HepG2 (cell line): Measurements from ENCODE around the gene SDC4. TPM values are rescaled to one million over a fixed set of nuclear protein-coding genes. Genes with fewer than 3 reads are reported as not detected.

ENCODE experiments used
- CREB1 ChIP-seq, 2 experiments: fragments of 450-650 bp in 1 of 2; IDR thresholded peaks; 2 replicates each; pipeline ENCODE4 v1.6.1; 2016 to 2017; ENCODE audit warnings: control low read depth in 1 of 2, mild to moderate bottlenecking in 1 of 2, missing compliant biosample characterization in 1 of 2, missing genetic modification characterization in 1 of 2
- ERF ChIP-seq: IDR thresholded peaks from 2 replicates; pipeline ENCODE4 v1.6.1; 2018; ENCODE audit warnings: missing biosample characterization, missing genetic modification reagents
- HOXA3 ChIP-seq: sonication (generic); formaldehyde crosslinking; IDR thresholded peaks from 2 replicates; pipeline ENCODE4 v1.5.0; 2020; ENCODE audit warnings: missing genetic modification reagents
- KDM4B ChIP-seq: sonication (generic); formaldehyde crosslinking; IDR thresholded peaks from 2 replicates; pipeline ENCODE4 v1.4.0; 2020; ENCODE audit warnings: missing genetic modification reagents
- NFKB2 ChIP-seq: sonication (generic); formaldehyde crosslinking; IDR thresholded peaks from 2 replicates; pipeline ENCODE4 v1.4.0; 2020; ENCODE audit warnings: missing genetic modification reagents, borderline replicate concordance
- POLR2G ChIP-seq: fragments of 200-400 bp; formaldehyde crosslinking; IDR thresholded peaks from 2 replicates; pipeline ENCODE4 v1.6.1; 2018; ENCODE audit warnings: mild to moderate bottlenecking, low read depth, low read length, moderate library complexity
- PRDM15 ChIP-seq: sonication (generic); formaldehyde crosslinking; IDR thresholded peaks from 2 replicates; pipeline ENCODE4 v1.4.0; 2020; ENCODE audit warnings: missing genetic modification reagents
- RFXANK ChIP-seq: IDR thresholded peaks from 2 replicates; pipeline ENCODE4 v1.6.1; 2016
- STAG1 ChIP-seq: sonication (generic); formaldehyde crosslinking; IDR thresholded peaks from 2 replicates; pipeline ENCODE4 v1.4.0; 2020; ENCODE audit warnings: missing genetic modification reagents
- TCF7L2 ChIP-seq: IDR thresholded peaks from 2 replicates; pipeline ENCODE4 v1.6.1; 2011; ENCODE audit warnings: mild to moderate bottlenecking, low read depth, low read length, moderate library complexity
- THYN1 ChIP-seq: sonication (generic); formaldehyde crosslinking; IDR thresholded peaks from 2 replicates; pipeline ENCODE4 v1.8.1; 2023; ENCODE audit warnings: low read depth, mild to moderate bottlenecking, moderate library complexity, missing genetic modification reagents, borderline replicate concordance
- ZNF362 ChIP-seq: sonication (generic); formaldehyde crosslinking; IDR thresholded peaks from 2 replicates; pipeline ENCODE4 v1.4.0; 2020; ENCODE audit warnings: missing genetic modification reagents, mild to moderate bottlenecking, borderline replicate concordance
- ZNF556 ChIP-seq: sonication (generic); formaldehyde crosslinking; IDR thresholded peaks from 2 replicates; pipeline ENCODE4 v1.4.0; 2020; ENCODE audit warnings: mild to moderate bottlenecking, missing genetic modification reagents, borderline replicate concordance
- ZNF687 ChIP-seq: sonication (generic); formaldehyde crosslinking; IDR thresholded peaks from 2 replicates; pipeline ENCODE4 v1.5.1; 2020; ENCODE audit warnings: mild to moderate bottlenecking, missing genetic modification reagents, moderate library complexity
- ZNF704 ChIP-seq: sonication (generic); formaldehyde crosslinking; IDR thresholded peaks from 2 replicates; pipeline ENCODE4 v1.8.1; 2023; ENCODE audit warnings: mild to moderate bottlenecking, inconsistent platforms, moderate library complexity, missing genetic modification reagents, borderline replicate concordance
- ZNF709 ChIP-seq: sonication (generic); formaldehyde crosslinking; IDR thresholded peaks from 2 replicates; pipeline ENCODE4 v1.5.0; 2020; ENCODE audit warnings: mild to moderate bottlenecking, missing genetic modification reagents
- ZNF780A ChIP-seq: sonication (generic); formaldehyde crosslinking; IDR thresholded peaks from 2 replicates; pipeline ENCODE4 v1.8.0; 2022; ENCODE audit warnings: mild to moderate bottlenecking, missing genetic modification reagents, moderate library complexity
- ZNF782 ChIP-seq: sonication (generic); formaldehyde crosslinking; IDR thresholded peaks from 2 replicates; pipeline ENCODE4 v1.4.0; 2020; ENCODE audit warnings: missing genetic modification reagents, mild to moderate bottlenecking, borderline replicate concordance
- ZNF891 ChIP-seq: sonication (generic); formaldehyde crosslinking; IDR thresholded peaks from 2 replicates; pipeline ENCODE4 v1.5.0; 2020; ENCODE audit warnings: mild to moderate bottlenecking, missing genetic modification reagents
- polyA plus RNA-seq, 8 experiments: library from polyadenylated mRNA; depleted of rRNA in 3 of 8; stranded (reverse) in 7 of 8; unstranded in 1 of 8; fragments of >200 nt; fragmentation: Illumina TruSeq in 4 of 8; extraction: Trizol in 4 of 8; gene quantifications; 2 replicates each; pipeline versions ENCODE4 v1.2.1 to v1.2.3, GENCODE V29; 2011 to 2016; ENCODE audit warnings: low read depth in 4 of 8, missing spikeins in 1 of 8, mixed read lengths in 1 of 8; ENCODE audit not compliant: insufficient read depth in 1 of 8
- total RNA-seq, 5 experiments: library from RNA; depleted of rRNA; stranded (reverse); fragments of >200 nt; fragmentation: Illumina TruSeq; extraction: Trizol; gene quantifications; 2 replicates each; pipeline ENCODE4 v1.2.3, GENCODE V29; 2016; ENCODE audit warnings: low read depth in 1 of 5

Gene SDC4
- total and polyA plus RNA-seq, 2 of the 13 experiments (the other 11 are each of a cell fraction or from before 2014, with no cell fraction given), result 49.0 to 65.1 TPM

- TF ChIP-seq ERF (CRISPR knock-in tag) (no peak), CREB1 (IDR thresholded peaks at IDR 0.05) (no peak), CREB1 (CRISPR knock-in tag; IDR thresholded peaks at IDR 0.05) (no peak), ZNF891 (0 out of 2 replicates have a peak, but pooled peaks have one; percentile 26), KDM4B (CRISPR knock-in tag) (no peak), RFXANK (CRISPR knock-in tag) (no peak), STAG1 (CRISPR knock-in tag) (no peak), PRDM15 (CRISPR knock-in tag) (no peak), ZNF362 (CRISPR knock-in tag) (0 out of 2 replicates have a peak, but pooled peaks have one; percentile 14), THYN1 (CRISPR knock-in tag) (no peak), ZNF704 (CRISPR knock-in tag) (no peak), ZNF556 (CRISPR knock-in tag) (0 out of 2 replicates have a peak, but pooled peaks have one; percentile 71), TCF7L2 (no peak), ZNF780A (CRISPR knock-in tag) (no peak), ZNF687 (CRISPR knock-in tag) (no peak), ZNF782 (CRISPR knock-in tag) (no peak), ZNF709 (CRISPR knock-in tag) (0 out of 2 replicates have a peak, but pooled peaks have one; percentile 7), POLR2G (no peak), NFKB2 (CRISPR knock-in tag) (no peak), HOXA3 (CRISPR knock-in tag) (no peak; the same call in 1 of the 2 replicates)
Measured at GRCh38 chr20:45358282-45359068, 10.3 kb upstream of the SDC4 start (continued).
